HG02943 (cell line): ENCODE results near the gene SYCE3.
"Not testable (repeated sequence)": the region's sequence is repeated elsewhere in the genome, so short reads cannot be mapped to it uniquely, and the experiment has no call there.

Experiments
- ATAC-seq: cut with Tn5 transposase; IDR thresholded peaks from one replicate; pipeline ENCODE4 v1.9.1; 2021; ENCODE audit warnings: mild to moderate bottlenecking, low read depth, moderate library complexity; ENCODE audit not compliant: unreplicated experiment

SYCE3 gene

GRCh38 chr22:50562523-50563412 is at the start of gene SYCE3:
TSS of gene SYCE3 (minus strand) at chr22:50562919. CDS start at chr22:50556405, 6,514 bp downstream.
- ATAC-seq: peak; percentile 70

GRCh38 chr22:50612168-50612527 is 49.4 kb upstream of the SYCE3 start:
- ATAC-seq: no peak

- ATAC-seq: no peak
These were observed 48.8 kb upstream of the SYCE3 start for GRCh38 chr22:50611341-50612060.

GRCh38 chr22:50610581-50610980 is 47.9 kb upstream of the SYCE3 start:
- no peak for ATAC-seq

- ATAC-seq: no peak
These were observed 47.3 kb upstream of the SYCE3 start for GRCh38 chr22:50610041-50610451.

- ATAC-seq: no peak
These were observed 46.9 kb upstream of the SYCE3 start for GRCh38 chr22:50609599-50609998.

GRCh38 chr22:50608996-50609395 is 46.3 kb upstream of the SYCE3 start:
- no peak for ATAC-seq

GRCh38 chr22:50608058-50608840 is 45.5 kb upstream of the SYCE3 start:
- not testable (repeated sequence) for ATAC-seq

- no peak for ATAC-seq
These were observed 44.9 kb upstream of the SYCE3 start for GRCh38 chr22:50607659-50608020.

GRCh38 chr22:50606946-50607658 is 44.4 kb upstream of the SYCE3 start:
- no peak for ATAC-seq

GRCh38 chr22:50606165-50606945 is 43.6 kb upstream of the SYCE3 start:
- ATAC-seq: no peak

- ATAC-seq: no peak
These were observed 42.9 kb upstream of the SYCE3 start for GRCh38 chr22:50605613-50606074.

GRCh38 chr22:50605002-50605612 is 42.4 kb upstream of the SYCE3 start:
- no peak for ATAC-seq

- ATAC-seq: no peak
These were observed 41.7 kb upstream of the SYCE3 start for GRCh38 chr22:50604256-50605001.

- ATAC-seq: no peak
These were observed 41.0 kb upstream of the SYCE3 start for GRCh38 chr22:50603511-50604255.

GRCh38 chr22:50602338-50602700 is 39.6 kb upstream of the SYCE3 start:
- ATAC-seq: no peak

GRCh38 chr22:50601669-50602337 is 39.1 kb upstream of the SYCE3 start:
- ATAC-seq: no peak
